Measurements from ENCODE around the gene UCHL3.
A peak's percentile ranks its signal among the peaks of the same experiment; 100 is the strongest.

UCHL3 gene

DNA sequence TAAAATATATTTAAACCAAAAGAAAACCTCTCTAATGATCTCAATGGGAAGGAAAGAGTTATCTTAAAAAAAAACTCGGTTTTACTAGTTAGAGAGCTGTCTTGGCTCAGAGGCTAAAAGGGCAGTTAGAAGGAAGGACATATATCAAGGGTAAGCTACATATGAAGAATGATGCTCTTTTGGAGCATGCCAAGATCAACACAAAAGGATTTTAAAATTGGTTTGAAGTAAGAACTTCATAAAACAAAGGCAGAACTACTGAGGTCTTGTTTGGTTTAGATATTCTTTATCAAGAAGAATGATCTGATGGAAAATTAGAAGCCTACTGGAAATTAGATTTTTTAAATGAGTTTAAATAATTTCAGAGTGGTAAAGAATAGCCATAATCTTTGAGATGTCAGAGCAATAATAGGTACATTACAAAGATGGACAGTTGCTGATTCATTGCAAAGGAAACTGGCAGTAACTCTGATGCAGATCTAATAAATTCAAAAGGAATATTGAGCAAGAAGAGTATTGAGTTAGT, 47.1 kb downstream of the UCHL3 start:
- peaks cover 11% of the 10 kb centered on the region for H3K4me1 ChIP-seq (ENCODE audit: control insufficient read depth, insufficient read depth, low read length)

GRCh38 chr13:75600371-75600770, 50.8 kb downstream of the UCHL3 start:
- no peak for DNase-seq (ENCODE audit: low read depth)
- H3K9ac ChIP-seq (ENCODE audit: low read length), result no peak overlapping the region
- peaks cover 22% of the 10 kb centered on the region for H3K36me3 ChIP-seq (ENCODE audit: control insufficient read depth, insufficient read depth, low read length, severe bottlenecking)
- no peaks in the 10 kb centered on the region for H3K9me3 ChIP-seq (ENCODE audit: control insufficient read depth, low read length)
- H3K27me3 ChIP-seq (replicated peaks; ENCODE audit: control insufficient read depth, insufficient read depth, low read length), result no peaks in the 10 kb centered on the region
- no peak overlapping the region for H3K4me3 ChIP-seq (ENCODE audit: low read length)
- peaks cover 15% of the 10 kb centered on the region for H3K4me1 ChIP-seq (ENCODE audit: control insufficient read depth, insufficient read depth, low read length)

More for the DNA sequence above, 47.1 kb downstream of the UCHL3 start:
- no peak overlapping the region for H3K4me3 ChIP-seq (ENCODE audit: low read length)
- no peaks in the 10 kb centered on the region for H3K27me3 ChIP-seq (replicated peaks; ENCODE audit: control insufficient read depth, insufficient read depth, low read length)
- H3K9me3 ChIP-seq (ENCODE audit: control insufficient read depth, low read length), result no peaks in the 10 kb centered on the region
- H3K36me3 ChIP-seq (ENCODE audit: control insufficient read depth, insufficient read depth, low read length, severe bottlenecking), result peaks cover 13% of the 10 kb centered on the region
- no peak for DNase-seq (ENCODE audit: low read depth)
- H3K9ac ChIP-seq (ENCODE audit: low read length), result no peak overlapping the region

DNA sequence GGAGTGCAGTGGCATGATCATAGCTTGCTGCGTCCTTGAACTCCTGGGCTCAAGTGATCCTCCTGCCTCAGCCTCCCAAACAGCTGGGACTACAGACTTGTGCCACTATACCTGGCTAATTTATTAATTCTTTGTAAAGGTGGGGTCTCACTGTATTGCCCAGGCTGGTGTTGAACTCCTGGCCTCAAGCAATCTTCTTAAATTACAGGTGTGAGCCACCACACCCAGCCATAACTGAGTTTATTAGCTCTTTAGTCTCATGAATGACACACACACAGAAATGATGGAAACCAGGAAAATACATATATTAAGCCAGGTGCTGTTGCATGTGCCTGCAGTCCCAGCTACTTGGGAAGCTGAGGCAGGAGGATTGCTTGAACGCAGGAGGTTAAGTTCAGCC, 53.4 kb downstream of the UCHL3 start:
- H3K4me1 ChIP-seq (ENCODE audit: control insufficient read depth, insufficient read depth, low read length), result peaks cover 9% of the 10 kb centered on the region
- no peak for DNase-seq (ENCODE audit: low read depth)
- peaks cover 34% of the 10 kb centered on the region for H3K36me3 ChIP-seq (ENCODE audit: control insufficient read depth, insufficient read depth, low read length, severe bottlenecking)
- H3K9ac ChIP-seq (ENCODE audit: low read length), result no peak overlapping the region
- H3K27me3 ChIP-seq (replicated peaks; ENCODE audit: control insufficient read depth, insufficient read depth, low read length), result no peaks in the 10 kb centered on the region
- no peaks in the 10 kb centered on the region for H3K9me3 ChIP-seq (ENCODE audit: control insufficient read depth, low read length)
- H3K4me3 ChIP-seq (ENCODE audit: low read length), result no peak overlapping the region

- peaks cover 31% of the 10 kb centered on the region for H3K36me3 ChIP-seq (ENCODE audit: control insufficient read depth, insufficient read depth, low read length, severe bottlenecking)
- H3K9me3 ChIP-seq (ENCODE audit: control insufficient read depth, low read length), result no peaks in the 10 kb centered on the region
- no peak for DNase-seq (ENCODE audit: low read depth)
- no peaks in the 10 kb centered on the region for H3K4me1 ChIP-seq (ENCODE audit: control insufficient read depth, insufficient read depth, low read length)
- no peak overlapping the region for H3K4me3 ChIP-seq (ENCODE audit: low read length)
- H3K9ac ChIP-seq (ENCODE audit: low read length), result no peak overlapping the region
- no peaks in the 10 kb centered on the region for H3K27me3 ChIP-seq (replicated peaks; ENCODE audit: control insufficient read depth, insufficient read depth, low read length)
Observed at GRCh38 chr13:75607447-75607846, 57.9 kb downstream of the UCHL3 start.

DNA sequence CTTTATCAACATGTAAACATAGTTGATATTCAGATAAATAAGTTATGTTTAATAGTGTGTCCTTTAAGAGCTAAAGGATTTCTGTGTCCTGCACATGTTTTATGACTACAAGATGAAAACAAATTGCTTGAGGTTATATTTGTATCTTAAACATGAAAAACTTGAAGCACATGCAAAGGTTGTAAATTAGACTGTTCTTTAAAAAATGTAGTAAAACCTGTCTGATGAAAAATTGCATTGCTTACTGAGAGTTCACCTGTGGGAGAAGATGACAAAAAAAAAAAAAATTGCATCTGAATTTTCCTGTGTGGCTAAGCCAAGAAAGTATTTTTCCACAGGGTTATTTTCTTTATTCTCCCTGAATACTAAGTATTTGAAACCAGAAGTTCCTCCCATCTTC, 60.9 kb downstream of the UCHL3 start:
- Histone ChIP-seq H3K9ac (ENCODE audit: low read length) (no peak overlapping the region), H3K4me1 (ENCODE audit: control insufficient read depth, insufficient read depth, low read length) (no peaks in the 10 kb centered on the region), H3K4me3 (ENCODE audit: low read length) (no peak overlapping the region), H3K27me3 (replicated peaks; ENCODE audit: control insufficient read depth, insufficient read depth, low read length) (no peaks in the 10 kb centered on the region), H3K36me3 (ENCODE audit: control insufficient read depth, insufficient read depth, low read length, severe bottlenecking) (peaks cover 34% of the 10 kb centered on the region), H3K9me3 (ENCODE audit: control insufficient read depth, low read length) (no peaks in the 10 kb centered on the region)
- no peak for DNase-seq (ENCODE audit: low read depth)

GRCh38 chr13:75612354-75612753, 62.8 kb downstream of the UCHL3 start:
- no peak overlapping the region for H3K9ac ChIP-seq (ENCODE audit: low read length)
- no peak for DNase-seq (ENCODE audit: low read depth)
- no peaks in the 10 kb centered on the region for H3K27me3 ChIP-seq (replicated peaks; ENCODE audit: control insufficient read depth, insufficient read depth, low read length)
- H3K36me3 ChIP-seq (ENCODE audit: control insufficient read depth, insufficient read depth, low read length, severe bottlenecking), result peaks cover 22% of the 10 kb centered on the region
- no peak overlapping the region for H3K4me3 ChIP-seq (ENCODE audit: low read length)
- no peaks in the 10 kb centered on the region for H3K9me3 ChIP-seq (ENCODE audit: control insufficient read depth, low read length)
- H3K4me1 ChIP-seq (ENCODE audit: control insufficient read depth, insufficient read depth, low read length), result no peaks in the 10 kb centered on the region

GRCh38 chr13:75617230-75617629, 67.6 kb downstream of the UCHL3 start:
- H3K36me3 ChIP-seq (ENCODE audit: control insufficient read depth, insufficient read depth, low read length, severe bottlenecking), result peaks cover 20% of the 10 kb centered on the region

DNA sequence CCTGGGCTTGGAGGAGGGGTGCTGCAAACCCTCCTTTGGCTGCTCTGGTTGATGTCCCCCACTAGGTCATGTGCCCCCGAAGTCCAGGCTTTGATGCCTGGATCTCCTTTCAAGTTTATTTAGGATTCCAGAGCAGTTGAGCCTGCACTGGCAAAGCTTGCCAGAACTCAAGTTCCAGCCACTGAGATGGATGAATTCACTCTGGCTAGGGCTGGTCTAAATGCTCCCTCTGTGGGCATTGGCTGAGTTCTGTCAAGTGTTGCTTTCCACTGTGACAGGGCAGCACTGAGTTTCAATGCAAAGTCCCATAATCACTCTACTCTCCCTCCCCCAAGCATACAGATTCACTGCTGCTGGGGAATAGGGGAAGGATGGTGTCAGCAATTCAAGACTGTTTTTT, 68.7 kb downstream of the UCHL3 start:
- no peak for DNase-seq (ENCODE audit: low read depth)
- Histone ChIP-seq H3K9me3 (ENCODE audit: control insufficient read depth, low read length) (no peaks in the 10 kb centered on the region), H3K27me3 (replicated peaks; ENCODE audit: control insufficient read depth, insufficient read depth, low read length) (no peaks in the 10 kb centered on the region), H3K9ac (ENCODE audit: low read length) (peak overlapping the region; percentile 17), H3K36me3 (ENCODE audit: control insufficient read depth, insufficient read depth, low read length, severe bottlenecking) (peaks cover 20% of the 10 kb centered on the region), H3K4me3 (ENCODE audit: low read length) (no peak overlapping the region), H3K4me1 (ENCODE audit: control insufficient read depth, insufficient read depth, low read length) (peaks cover 32% of the 10 kb centered on the region)

More at GRCh38 chr13:75617230-75617629, 67.6 kb downstream of the UCHL3 start:
- Histone ChIP-seq H3K9me3 (ENCODE audit: control insufficient read depth, low read length) (no peaks in the 10 kb centered on the region), H3K9ac (ENCODE audit: low read length) (no peak overlapping the region), H3K4me1 (ENCODE audit: control insufficient read depth, insufficient read depth, low read length) (peaks cover 21% of the 10 kb centered on the region), H3K4me3 (ENCODE audit: low read length) (no peak overlapping the region), H3K27me3 (replicated peaks; ENCODE audit: control insufficient read depth, insufficient read depth, low read length) (no peaks in the 10 kb centered on the region)
- DNase-seq (ENCODE audit: low read depth), result no peak

GRCh38 chr13:75620020-75620419, 70.4 kb downstream of the UCHL3 start:
- H3K4me1 ChIP-seq (ENCODE audit: control insufficient read depth, insufficient read depth, low read length), result peaks cover 39% of the 10 kb centered on the region
- DNase-seq (ENCODE audit: low read depth), result no peak
- H3K27me3 ChIP-seq (replicated peaks; ENCODE audit: control insufficient read depth, insufficient read depth, low read length), result no peaks in the 10 kb centered on the region
- H3K36me3 ChIP-seq (ENCODE audit: control insufficient read depth, insufficient read depth, low read length, severe bottlenecking), result peaks cover 20% of the 10 kb centered on the region
- H3K9ac ChIP-seq (ENCODE audit: low read length), result peak overlapping the region; percentile 85
- no peak overlapping the region for H3K4me3 ChIP-seq (ENCODE audit: low read length)
- H3K9me3 ChIP-seq (ENCODE audit: control insufficient read depth, low read length), result no peaks in the 10 kb centered on the region

GRCh38 chr13:75621147-75621546, 71.6 kb downstream of the UCHL3 start:
- Histone ChIP-seq H3K36me3 (ENCODE audit: control insufficient read depth, insufficient read depth, low read length, severe bottlenecking) (peaks cover 21% of the 10 kb centered on the region), H3K9me3 (ENCODE audit: control insufficient read depth, low read length) (no peaks in the 10 kb centered on the region)

GRCh38 chr13:75628801-75629200, 79.2 kb downstream of the UCHL3 start:
- H3K9me3 ChIP-seq (ENCODE audit: control insufficient read depth, low read length), result no peaks in the 10 kb centered on the region
- no peaks in the 10 kb centered on the region for H3K27me3 ChIP-seq (replicated peaks; ENCODE audit: control insufficient read depth, insufficient read depth, low read length)
- no peak overlapping the region for H3K9ac ChIP-seq (ENCODE audit: low read length)
- peaks cover 28% of the 10 kb centered on the region for H3K4me1 ChIP-seq (ENCODE audit: control insufficient read depth, insufficient read depth, low read length)
- no peak for DNase-seq (ENCODE audit: low read depth)
- H3K36me3 ChIP-seq (ENCODE audit: control insufficient read depth, insufficient read depth, low read length, severe bottlenecking), result peaks cover 29% of the 10 kb centered on the region
- H3K4me3 ChIP-seq (ENCODE audit: low read length), result no peak overlapping the region

More at GRCh38 chr13:75621147-75621546, 71.6 kb downstream of the UCHL3 start:
- peak; percentile 78 for DNase-seq (ENCODE audit: low read depth)
- Histone ChIP-seq H3K27me3 (replicated peaks; ENCODE audit: control insufficient read depth, insufficient read depth, low read length) (no peaks in the 10 kb centered on the region), H3K4me1 (ENCODE audit: control insufficient read depth, insufficient read depth, low read length) (peaks cover 39% of the 10 kb centered on the region), H3K4me3 (ENCODE audit: low read length) (peak overlapping the region; percentile 62), H3K9ac (ENCODE audit: low read length) (peak overlapping the region; percentile 85)

GRCh38 chr13:75633285-75633684, 83.7 kb downstream of the UCHL3 start:
- H3K9ac ChIP-seq (ENCODE audit: low read length), result peak overlapping the region; percentile 72
- peaks cover 5% of the 10 kb centered on the region for H3K36me3 ChIP-seq (ENCODE audit: control insufficient read depth, insufficient read depth, low read length, severe bottlenecking)
- H3K9me3 ChIP-seq (ENCODE audit: control insufficient read depth, low read length), result no peaks in the 10 kb centered on the region
- H3K27me3 ChIP-seq (replicated peaks; ENCODE audit: control insufficient read depth, insufficient read depth, low read length), result no peaks in the 10 kb centered on the region
- peak overlapping the region; percentile 24 for H3K4me3 ChIP-seq (ENCODE audit: low read length)
- H3K4me1 ChIP-seq (ENCODE audit: control insufficient read depth, insufficient read depth, low read length), result peaks cover 23% of the 10 kb centered on the region
- DNase-seq (ENCODE audit: low read depth), result peak; percentile 71
